ENCODE results near the gene IL1RAPL1.

DNA sequence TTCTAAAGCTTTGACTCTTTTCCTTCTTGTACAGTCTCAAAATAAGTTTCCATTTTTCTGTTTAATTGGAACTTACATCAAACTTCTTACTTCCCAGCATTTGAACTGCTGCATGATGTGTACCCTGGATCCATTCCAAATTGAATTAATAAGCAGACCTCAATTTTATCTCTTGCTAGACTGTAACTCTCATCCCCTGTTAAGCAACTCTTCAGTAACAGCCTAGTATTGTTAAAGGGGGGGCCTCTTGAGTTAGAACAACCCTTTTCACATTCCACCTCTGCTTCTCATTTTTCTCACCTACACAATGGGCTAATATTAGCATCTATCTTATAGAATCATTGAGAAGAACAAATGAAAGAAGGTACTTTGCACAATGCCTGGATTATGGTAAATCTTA, 169.4 kb downstream of the IL1RAPL1 start:
- no peak for TF ChIP-seq YBX1 (IDR thresholded peaks at IDR 0.05)
- TF ChIP-seq TAF1 (IDR thresholded peaks at IDR 0.05; ENCODE audit: control insufficient read depth, extremely low read depth, insufficient read depth, low read length, severe bottlenecking) = no peak
- TF ChIP-seq SRSF7 (optimal IDR thresholded peaks at IDR 0.05; ENCODE audit: low read depth, low read length) = no peak
- TF ChIP-seq HSF4 (CRISPR knock-in tag; IDR thresholded peaks at IDR 0.05; ENCODE audit: borderline replicate concordance) = no peak
- no peak for TF ChIP-seq ZNF384 (IDR thresholded peaks at IDR 0.05; ENCODE audit: low read depth, low read length)
- no peak for TF ChIP-seq POLR2AphosphoS5 (IDR thresholded peaks at IDR 0.05; ENCODE audit: control insufficient read depth, insufficient read depth, low read depth, low read length)
- no peak for TF ChIP-seq ZFP91 (CRISPR knock-in tag; IDR thresholded peaks at IDR 0.05)

Measured in K562 (cell line).